ENCODE data around the gene EDEM1. TPM values are rescaled to one million over a fixed set of nuclear protein-coding genes. Genes with fewer than 3 reads are reported as not detected.

The EDEM1 gene
- polyA plus RNA-seq, 1 of the 3 experiments (the other 2 are of a cell fraction): 25.2 TPM

DNA sequence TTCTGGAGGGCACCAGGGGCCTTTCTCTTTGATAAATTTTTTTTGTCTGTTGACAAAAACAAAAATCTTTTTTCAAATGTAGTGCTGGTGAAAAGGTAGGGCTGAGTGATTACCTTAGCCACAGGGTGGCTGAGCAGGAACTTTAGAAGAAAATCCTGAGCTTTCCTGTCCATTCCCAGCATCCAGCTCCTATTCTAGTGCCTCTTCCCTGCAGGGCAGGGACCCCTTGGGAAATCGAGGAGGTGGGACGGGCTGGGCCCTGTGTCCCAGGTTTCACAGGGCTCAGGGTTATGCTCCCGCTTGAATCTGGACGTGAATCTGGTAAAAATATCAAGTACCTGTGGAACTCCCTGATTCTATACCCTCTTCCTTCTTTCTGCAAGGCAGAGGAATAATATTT is 31.7 kb downstream of the EDEM1 start:
- H3K9ac ChIP-seq: no peak overlapping the region
- DNase-seq: no peak
- H3K27me3 ChIP-seq (ENCODE audit: insufficient read depth): no peaks in the 10 kb centered on the region
- H3K9me2 ChIP-seq: no peaks in the 10 kb centered on the region
- H3K4me3 ChIP-seq (ENCODE audit: low read depth in 2 of 2, low read length in 1 of 2): no peak overlapping the region
- no peaks in the 10 kb centered on the region for H3F3A ChIP-seq (replicated peaks; ENCODE audit: insufficient read depth)
- H4K20me1 ChIP-seq (ENCODE audit: insufficient read depth): no peaks in the 10 kb centered on the region
- peaks cover 10 to 56% of the 10 kb centered on the region in 2 experiments for H3K36me3 ChIP-seq (replicated peaks in 1 of 2; ENCODE audit: control insufficient read depth in 1 of 2, insufficient read depth in 2 of 2, low read length in 1 of 2)
- H2AFZ ChIP-seq (ENCODE audit: low read depth): no peak overlapping the region
- no peak for TF ChIP-seq YY1 (IDR thresholded peaks at IDR 0.05; ENCODE audit: low read depth)
- TF ChIP-seq EP300 (IDR thresholded peaks at IDR 0.05; ENCODE audit: borderline replicate concordance in 1 of 2, low read depth in 1 of 2, low read length in 1 of 2): no peak
- TF ChIP-seq TCF12 (IDR thresholded peaks at IDR 0.05): no peak
- no peak for TF ChIP-seq EZH2phosphoT487 (IDR thresholded peaks at IDR 0.05; ENCODE audit: borderline replicate concordance, low read depth)
- no peak for TF ChIP-seq REST (IDR thresholded peaks at IDR 0.05; ENCODE audit: low read depth, low read length)
- no peak for TF ChIP-seq USF1 (IDR thresholded peaks at IDR 0.05; ENCODE audit: borderline replicate concordance, low read depth)
- TF ChIP-seq JUND (IDR thresholded peaks at IDR 0.05): no peak
- TF ChIP-seq, protein P1, sequence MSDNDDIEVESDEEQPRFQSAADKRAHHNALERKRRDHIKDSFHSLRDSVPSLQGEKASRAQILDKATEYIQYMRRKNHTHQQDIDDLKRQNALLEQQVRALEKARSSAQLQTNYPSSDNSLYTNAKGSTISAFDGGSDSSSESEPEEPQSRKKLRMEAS (IDR thresholded peaks at IDR 0.05; ENCODE audit: low read depth): no peak
- TF ChIP-seq SIN3A (IDR thresholded peaks at IDR 0.05; ENCODE audit: borderline replicate concordance, low read depth, low read length): no peak
- no peak for TF ChIP-seq ELF1 (IDR thresholded peaks at IDR 0.05)
- TF ChIP-seq CTCF (IDR thresholded peaks at IDR 0.05): no peak
- no peak overlapping the region for H3K27ac ChIP-seq (ENCODE audit: low read depth in 2 of 2, low read length in 1 of 2)
- no peaks in the 10 kb centered on the region for H3K9me3 ChIP-seq
- H3K4me1 ChIP-seq (ENCODE audit: control insufficient read depth in 1 of 2, insufficient read depth in 2 of 2, low read depth in 1 of 2, low read length in 1 of 2): no peaks in the 10 kb centered on the region; a peak in 1 of 4 replicates
- no peak overlapping the region for H3K4me2 ChIP-seq
- POLR2A ChIA-PET: no interaction called here
- CTCF ChIA-PET: no interaction called here
- WGBS (ENCODE audit: low lambda C conversion rate): 98% methylated on average over 4 of the region's 4 CpGs
- no peaks in the 10 kb centered on the region for H3K79me2 ChIP-seq (ENCODE audit: insufficient read depth)

- Histone ChIP-seq H3K36me3 (replicated peaks in 1 of 2; ENCODE audit: control insufficient read depth in 1 of 2, insufficient read depth in 2 of 2, low read length in 1 of 2) (peaks cover 10 to 46% of the 10 kb centered on the region in 2 experiments), H3F3A (replicated peaks; ENCODE audit: insufficient read depth) (no peaks in the 10 kb centered on the region), H3K9me3 (no peaks in the 10 kb centered on the region), H3K4me1 (ENCODE audit: control insufficient read depth in 1 of 2, insufficient read depth in 2 of 2, low read depth in 1 of 2, low read length in 1 of 2) (no peaks in the 10 kb centered on the region; a peak in 1 of 4 replicates), H3K4me3 (ENCODE audit: low read depth in 2 of 2, low read length in 1 of 2) (no peak overlapping the region), H3K27ac (ENCODE audit: low read depth in 2 of 2, low read length in 1 of 2) (no peak overlapping the region), H2AFZ (ENCODE audit: low read depth) (no peak overlapping the region), H3K9ac (no peak overlapping the region), H3K9me2 (no peaks in the 10 kb centered on the region), H3K4me2 (no peak overlapping the region), H4K20me1 (ENCODE audit: insufficient read depth) (no peaks in the 10 kb centered on the region), H3K27me3 (ENCODE audit: insufficient read depth) (no peaks in the 10 kb centered on the region), H3K79me2 (ENCODE audit: insufficient read depth) (no peaks in the 10 kb centered on the region)
- DNase-seq: no peak
- ChIA-PET POLR2A (no interaction called here), CTCF (interaction anchor here (1.2 kb wide), 1 partner anchor 83 kb away, joined by 3 read pairs; no protein-coding TSS in a partner anchor)
- WGBS (ENCODE audit: low lambda C conversion rate): 56% methylated on average over 5 of the region's 5 CpGs
- no peak for TF ChIP-seq CHD2 (IDR thresholded peaks at IDR 0.05; ENCODE audit: low read length, partially characterized antibody)
- no peak for TF ChIP-seq JUND (IDR thresholded peaks at IDR 0.05)
- TF ChIP-seq CTCF (IDR thresholded peaks at IDR 0.05): no peak
- TF ChIP-seq FOXM1 (IDR thresholded peaks at IDR 0.05; ENCODE audit: low read depth): no peak
- no peak for TF ChIP-seq GABPA (IDR thresholded peaks at IDR 0.05; ENCODE audit: low read depth)
- TF ChIP-seq TAF1 (IDR thresholded peaks at IDR 0.05; ENCODE audit: borderline replicate concordance, low read depth, low read length): no peak
- no peak for TF ChIP-seq ELF1 (IDR thresholded peaks at IDR 0.05)
- TF ChIP-seq RFX5 (IDR thresholded peaks at IDR 0.05; ENCODE audit: low read length): no peak
- no peak for TF ChIP-seq IRF3 (IDR thresholded peaks at IDR 0.05; ENCODE audit: low read depth, low read length)
- TF ChIP-seq EP300 (IDR thresholded peaks at IDR 0.05; ENCODE audit: borderline replicate concordance in 1 of 2, low read depth in 1 of 2, low read length in 1 of 2): no peak
- TF ChIP-seq GATA2 (CRISPR knock-in tag; IDR thresholded peaks at IDR 0.05): no peak
Measured at GRCh38 chr3:5220193-5220592, 32.7 kb downstream of the EDEM1 start.

All from SK-N-SH (cell line).